Epithelial cell of esophagus (primary cell): ENCODE results near the gene GAMT.
"Not testable (repeated sequence)": the region's sequence is repeated elsewhere in the genome, so short reads cannot be mapped to it uniquely, and the experiment has no call there.

ENCODE experiments used
- DNase-seq: peaks from one replicate; pipeline ENCODE4 v3.0.0; 2010; ENCODE audit warnings: low read depth
- H3K4me3 ChIP-seq: 2 replicates; pipeline ENCODE4 v1.5.1; 2011; ENCODE audit warnings: mild to moderate bottlenecking, low read length, control low read depth
- CTCF ChIP-seq: IDR thresholded peaks from 2 replicates; pipeline ENCODE4 v1.5.1; 2011; ENCODE audit warnings: low read depth, mild to moderate bottlenecking, low read length, control low read depth, inconsistent platforms; ENCODE audit not compliant: insufficient read depth; ENCODE audit errors: missing control alignments

The GAMT gene

GRCh38 chr19:1422360-1422759 lies 21.0 kb upstream of the GAMT start:
- no peak for TF ChIP-seq CTCF
- DNase-seq: no peak
- no peak overlapping the region for H3K4me3 ChIP-seq

GRCh38 chr19:1421958-1422305 lies 20.6 kb upstream of the GAMT start:
- H3K4me3 ChIP-seq: no peak overlapping the region
- no peak for DNase-seq

GRCh38 chr19:1421218-1421957 lies 20.0 kb upstream of the GAMT start:
- no peak overlapping the region for H3K4me3 ChIP-seq
- DNase-seq: no peak

More at GRCh38 chr19:1421958-1422305, 20.6 kb upstream of the GAMT start:
- TF ChIP-seq CTCF: no peak

GRCh38 chr19:1420590-1420989 lies 19.2 kb upstream of the GAMT start:
- DNase-seq: no peak
- no peak overlapping the region for H3K4me3 ChIP-seq
- TF ChIP-seq CTCF: no peak

More at GRCh38 chr19:1421218-1421957, 20.0 kb upstream of the GAMT start:
- no peak for TF ChIP-seq CTCF

GRCh38 chr19:1420085-1420484 lies 18.7 kb upstream of the GAMT start:
- not testable (repeated sequence) for DNase-seq, H3K4me3 ChIP-seq

GRCh38 chr19:1418951-1419738 lies 17.8 kb upstream of the GAMT start:
- no peak overlapping the region for H3K4me3 ChIP-seq
- TF ChIP-seq CTCF: no peak
- no peak for DNase-seq

GRCh38 chr19:1418496-1418775 lies 17.1 kb upstream of the GAMT start:
- DNase-seq: no peak
- no peak for TF ChIP-seq CTCF
- no peak overlapping the region for H3K4me3 ChIP-seq
